ENCODE measurements around the gene ASCL2. TPM values are rescaled to one million over a fixed set of nuclear protein-coding genes. Genes with fewer than 3 reads are reported as not detected.

The ASCL2 gene
- total and polyA plus RNA-seq, 2 donors: 1.6 to 2.5 TPM

DNA sequence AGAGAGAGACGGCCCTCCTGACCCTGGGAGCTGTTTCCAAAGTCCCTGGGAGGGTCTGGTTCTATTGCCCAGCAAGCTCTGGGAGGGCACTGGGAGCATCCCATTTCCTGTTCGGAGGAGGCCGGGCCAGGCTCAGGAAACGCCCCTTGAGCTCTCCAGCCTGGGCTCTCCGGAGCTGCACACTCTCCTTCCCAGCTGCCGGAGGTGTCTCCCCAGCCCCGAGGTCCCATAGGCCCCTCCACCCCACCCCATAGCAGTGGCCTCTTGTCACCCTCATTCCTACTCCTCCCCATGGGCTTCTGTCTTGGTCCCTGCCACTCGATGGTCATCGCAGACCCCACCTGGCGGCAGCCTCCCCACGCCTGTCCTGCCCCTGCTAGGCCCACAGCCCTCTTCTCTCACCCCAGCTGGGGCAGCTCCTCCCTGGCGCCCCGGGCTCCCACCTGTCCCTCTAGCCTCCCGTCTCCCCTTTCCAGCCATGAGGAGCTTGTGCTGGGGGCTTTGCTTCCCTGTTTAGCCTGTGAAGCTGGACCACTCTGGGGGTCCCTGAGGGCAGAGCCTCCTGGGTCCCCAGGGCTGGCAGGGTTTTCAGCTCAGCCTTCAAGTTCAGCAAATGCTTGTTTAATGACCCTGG is 34.2 kb upstream of the ASCL2 start:
- Histone ChIP-seq H3K9me3 (ENCODE audit: control insufficient read depth in 2 of 2, insufficient read depth in 1 of 2, low read length in 1 of 2) (peaks cover 0 to 3% of the 10 kb centered on the region in 2 donors), H3K27me3 (ENCODE audit: control insufficient read depth in 2 of 2, insufficient read depth in 1 of 2, low read length in 1 of 2) (no peaks in the 10 kb centered on the region), H3K36me3 (ENCODE audit: control insufficient read depth in 2 of 2, insufficient read depth in 2 of 2, low read length in 1 of 2) (no peaks in the 10 kb centered on the region), H3K4me3 (ENCODE audit: low read length in 2 of 2) (no peak overlapping the region), H3K27ac (ENCODE audit: low read depth in 1 of 2, low read length in 1 of 2) (no peak overlapping the region), H3K4me1 (ENCODE audit: control insufficient read depth in 2 of 2, insufficient read depth in 2 of 2, low read length in 2 of 2) (peaks cover 16 to 65% of the 10 kb centered on the region in 2 donors)
- WGBS: 89% methylated on average over 14 of the region's 14 CpGs
- DNase-seq (ENCODE audit: low read depth in 6 of 9, low spot score in 9 of 9): no peak

DNA sequence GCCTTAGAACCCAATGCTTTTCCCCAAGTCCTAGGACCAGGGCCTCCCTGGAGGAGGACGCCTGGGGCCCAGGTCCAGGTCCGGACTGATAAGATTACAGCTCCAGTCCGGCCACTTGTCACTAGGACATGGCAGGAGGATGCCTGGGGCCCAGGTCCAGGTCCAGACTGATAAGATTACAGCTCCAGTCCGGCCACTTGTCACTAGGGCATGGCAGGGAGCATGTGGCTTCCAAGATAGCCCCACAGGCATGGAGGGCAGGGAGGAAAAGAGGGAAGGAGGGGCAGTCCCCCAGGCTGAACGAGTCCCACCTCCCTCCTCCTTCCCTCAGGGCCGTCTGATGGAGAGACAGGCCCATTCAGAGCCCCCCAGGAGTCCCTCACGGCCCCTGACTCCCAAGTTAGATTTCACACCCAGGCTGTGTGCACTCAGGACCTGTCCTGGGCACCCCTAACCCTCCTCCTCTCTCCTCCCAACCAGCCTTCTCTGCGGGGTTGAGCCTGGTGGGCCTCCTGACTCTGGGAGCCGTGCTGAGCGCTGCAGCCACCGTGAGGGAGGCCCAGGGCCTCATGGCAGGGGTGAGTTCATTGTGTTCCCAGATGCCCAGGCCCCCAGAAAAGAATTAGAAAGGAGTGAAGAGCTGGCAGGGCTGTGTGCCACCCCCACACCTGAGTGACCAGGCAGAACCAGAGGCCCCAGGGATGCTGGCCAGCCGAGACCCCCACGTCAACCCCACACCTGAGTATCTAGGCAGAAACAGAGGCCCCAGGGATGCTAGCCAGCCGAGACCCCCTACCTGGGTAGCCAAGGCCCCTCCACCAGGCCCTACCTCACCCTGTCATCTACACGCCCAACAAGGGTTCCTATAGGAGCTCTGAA is 33.5 kb upstream of the ASCL2 start:
- H3K4me3 ChIP-seq (ENCODE audit: low read length in 2 of 2): no peak overlapping the region
- H3K27me3 ChIP-seq (ENCODE audit: control insufficient read depth in 2 of 2, insufficient read depth in 1 of 2, low read length in 1 of 2): no peaks in the 10 kb centered on the region
- H3K36me3 ChIP-seq (ENCODE audit: control insufficient read depth in 2 of 2, insufficient read depth in 2 of 2, low read length in 1 of 2): no peaks in the 10 kb centered on the region
- 83% methylated on average over 15 of the region's 15 CpGs for WGBS
- no peak overlapping the region for H3K27ac ChIP-seq (ENCODE audit: low read depth in 1 of 2, low read length in 1 of 2)
- H3K4me1 ChIP-seq (ENCODE audit: control insufficient read depth in 2 of 2, insufficient read depth in 2 of 2, low read length in 2 of 2): peaks cover 16 to 72% of the 10 kb centered on the region in 2 donors
- no peak for DNase-seq (ENCODE audit: low read depth in 6 of 9, low spot score in 9 of 9)
- H3K9me3 ChIP-seq (ENCODE audit: control insufficient read depth in 2 of 2, insufficient read depth in 1 of 2, low read length in 1 of 2): peaks cover 0 to 3% of the 10 kb centered on the region in 2 donors

DNA sequence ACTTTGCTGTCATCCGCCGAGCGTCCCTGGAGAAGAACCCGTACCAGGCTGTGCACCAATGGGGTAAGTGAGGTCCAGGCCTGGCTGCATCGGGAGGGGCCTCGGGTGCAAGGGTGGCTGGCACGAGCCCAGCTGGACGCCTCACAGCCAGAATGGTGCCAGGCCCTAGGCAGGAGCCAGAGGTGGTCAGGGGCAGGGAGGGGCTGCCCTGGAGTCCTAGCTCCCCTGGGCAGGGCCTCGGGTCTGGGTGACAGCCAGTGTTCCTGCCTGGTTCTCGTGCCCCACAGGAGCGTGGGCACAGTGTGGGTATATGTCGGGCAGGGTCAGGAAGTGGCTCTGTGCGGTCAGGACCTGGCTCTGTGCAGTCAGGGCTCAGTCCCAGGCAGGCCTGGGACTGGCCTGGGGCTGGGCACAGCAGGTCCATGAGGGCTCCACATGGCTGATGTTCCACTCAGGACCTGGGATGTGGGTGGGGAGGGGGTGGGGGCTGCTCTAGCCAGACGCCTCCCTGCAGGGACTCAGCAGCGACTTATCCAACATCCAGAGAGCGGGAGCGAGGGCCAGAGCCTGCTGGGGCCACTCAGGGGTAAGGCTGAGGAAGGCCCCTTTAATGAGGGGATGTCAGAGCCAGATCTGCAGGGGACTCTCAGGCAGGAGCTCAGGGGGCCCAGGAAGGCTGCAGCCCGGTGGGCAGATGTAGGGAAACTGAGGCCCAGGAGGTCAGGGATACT is 32.7 kb upstream of the ASCL2 start:
- H3K4me1 ChIP-seq (ENCODE audit: control insufficient read depth in 2 of 2, insufficient read depth in 2 of 2, low read length in 2 of 2): peaks cover 16 to 72% of the 10 kb centered on the region in 2 donors
- H3K9me3 ChIP-seq (ENCODE audit: control insufficient read depth in 2 of 2, insufficient read depth in 1 of 2, low read length in 1 of 2): peaks cover 0 to 3% of the 10 kb centered on the region in 2 donors
- H3K4me3 ChIP-seq (ENCODE audit: low read length in 2 of 2): peak overlapping the region; percentile 37 to 60
- no peaks in the 10 kb centered on the region for H3K36me3 ChIP-seq (ENCODE audit: control insufficient read depth in 2 of 2, insufficient read depth in 2 of 2, low read length in 1 of 2)
- no peak for DNase-seq (ENCODE audit: low read depth in 6 of 9, low spot score in 9 of 9)
- WGBS: 46% methylated on average over 18 of the region's 18 CpGs
- no peaks in the 10 kb centered on the region for H3K27me3 ChIP-seq (ENCODE audit: control insufficient read depth in 2 of 2, insufficient read depth in 1 of 2, low read length in 1 of 2)
- no peak overlapping the region for H3K27ac ChIP-seq (ENCODE audit: low read depth in 1 of 2, low read length in 1 of 2)

DNA sequence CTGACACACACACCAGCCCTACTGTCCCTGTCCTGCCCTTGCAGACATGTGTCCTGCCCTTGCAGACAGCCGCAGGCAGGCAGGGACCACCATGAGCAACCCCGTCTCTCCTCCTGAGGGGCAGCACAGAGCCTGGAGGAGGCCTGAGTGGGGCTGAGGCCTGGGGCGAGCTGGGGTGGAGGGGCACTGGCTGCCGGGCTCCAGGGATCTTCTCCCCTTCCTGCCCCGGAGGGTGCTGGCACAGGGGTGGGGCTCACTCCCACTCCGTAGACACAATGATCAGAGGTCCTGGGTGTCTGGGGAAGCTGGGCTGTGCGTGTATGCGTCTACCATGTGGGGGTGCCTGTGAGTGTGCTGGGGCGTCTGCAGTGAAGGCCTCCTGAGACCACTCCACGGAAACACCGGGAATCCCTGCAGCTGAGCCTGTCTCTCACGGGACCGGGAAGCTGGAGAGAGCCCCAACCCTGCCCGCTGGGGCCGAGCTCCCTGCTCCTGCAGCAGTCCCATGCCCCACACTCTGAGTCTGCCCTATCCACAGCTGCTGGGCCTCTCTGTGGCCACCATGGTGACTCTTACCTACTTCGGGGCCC is 32.0 kb upstream of the ASCL2 start:
- WGBS: 19% methylated on average over 16 of the region's 16 CpGs
- H3K4me1 ChIP-seq (ENCODE audit: control insufficient read depth in 2 of 2, insufficient read depth in 2 of 2, low read length in 2 of 2): peaks cover 16 to 71% of the 10 kb centered on the region in 2 donors
- no peaks in the 10 kb centered on the region for H3K27me3 ChIP-seq (ENCODE audit: control insufficient read depth in 2 of 2, insufficient read depth in 1 of 2, low read length in 1 of 2)
- peaks cover 0 to 3% of the 10 kb centered on the region in 2 donors for H3K9me3 ChIP-seq (ENCODE audit: control insufficient read depth in 2 of 2, insufficient read depth in 1 of 2, low read length in 1 of 2)
- peak overlapping the region; percentile 66 to 68 for H3K27ac ChIP-seq (ENCODE audit: low read depth in 1 of 2, low read length in 1 of 2)
- peaks cover 0 to 3% of the 10 kb centered on the region in 2 donors for H3K36me3 ChIP-seq (ENCODE audit: control insufficient read depth in 2 of 2, insufficient read depth in 2 of 2, low read length in 1 of 2)
- no peak for DNase-seq (ENCODE audit: low read depth in 6 of 9, low spot score in 9 of 9)
- H3K4me3 ChIP-seq (ENCODE audit: low read length in 2 of 2): peak overlapping the region; percentile 37 to 60

DNA sequence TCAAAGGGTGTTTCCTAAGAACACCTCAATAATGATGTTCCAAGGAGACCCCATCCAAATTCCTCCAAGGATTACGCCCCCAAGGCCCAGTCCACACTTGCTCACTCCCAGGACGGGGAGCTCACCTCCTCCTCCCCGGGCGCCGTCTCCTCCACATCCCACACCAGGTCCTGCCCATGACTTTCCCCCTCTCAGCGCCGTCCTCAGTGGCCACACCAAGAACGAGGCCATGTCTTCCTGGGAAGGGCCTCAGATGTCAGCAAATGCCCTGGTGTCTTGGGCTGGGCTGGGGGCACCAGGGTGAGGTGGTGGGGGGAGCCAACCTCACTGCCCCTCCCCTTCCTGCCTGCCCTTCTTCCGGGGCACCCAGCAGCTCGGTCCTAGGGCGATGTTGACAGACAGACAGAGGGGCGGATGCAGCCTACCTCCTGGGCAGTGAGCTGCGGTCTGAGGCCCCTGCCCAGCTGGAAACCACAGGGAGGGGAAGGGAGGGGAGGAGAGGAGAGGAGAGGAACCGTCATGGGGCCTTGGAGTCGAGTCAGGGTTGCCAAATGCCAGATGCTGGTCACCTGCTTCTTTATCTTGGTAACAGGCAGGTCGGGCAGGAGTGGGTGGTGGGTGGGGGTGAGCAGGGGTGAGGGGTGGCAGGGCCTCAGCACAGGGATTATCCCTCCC is 31.4 kb upstream of the ASCL2 start, which contains the start of the genes C11orf21 and TSPAN32:
TSS of gene C11orf21 (minus strand) at position 288 of the 675 bp plus-strand sequence. CDS start at position 178, 110 bp downstream.
TSS of gene TSPAN32 (plus strand) at position 383 of the 675 bp plus-strand sequence. CDS start at position 520, 137 bp downstream.
- peaks cover 0 to 3% of the 10 kb centered on the region in 2 donors for H3K9me3 ChIP-seq (ENCODE audit: control insufficient read depth in 2 of 2, insufficient read depth in 1 of 2, low read length in 1 of 2)
- 15% methylated on average over 16 of the region's 16 CpGs for WGBS
- peaks cover 16 to 65% of the 10 kb centered on the region in 2 donors for H3K4me1 ChIP-seq (ENCODE audit: control insufficient read depth in 2 of 2, insufficient read depth in 2 of 2, low read length in 2 of 2)
- H3K27me3 ChIP-seq (ENCODE audit: control insufficient read depth in 2 of 2, insufficient read depth in 1 of 2, low read length in 1 of 2): no peaks in the 10 kb centered on the region
- peak within 1 kb of the TSS; percentile 37 to 60 for H3K4me3 ChIP-seq (ENCODE audit: low read length in 2 of 2)
- H3K27ac ChIP-seq (ENCODE audit: low read depth in 1 of 2, low read length in 1 of 2): peak within 1 kb of the TSS; percentile 68 to 69
- H3K36me3 ChIP-seq (ENCODE audit: control insufficient read depth in 2 of 2, insufficient read depth in 2 of 2, low read length in 1 of 2): peaks cover 0 to 7% of the 10 kb centered on the region in 2 donors
- DNase-seq (ENCODE audit: low read depth in 6 of 9, low spot score in 9 of 9): peak in 8 of 9 donors; percentile 44 to 69 (median 53)

DNA sequence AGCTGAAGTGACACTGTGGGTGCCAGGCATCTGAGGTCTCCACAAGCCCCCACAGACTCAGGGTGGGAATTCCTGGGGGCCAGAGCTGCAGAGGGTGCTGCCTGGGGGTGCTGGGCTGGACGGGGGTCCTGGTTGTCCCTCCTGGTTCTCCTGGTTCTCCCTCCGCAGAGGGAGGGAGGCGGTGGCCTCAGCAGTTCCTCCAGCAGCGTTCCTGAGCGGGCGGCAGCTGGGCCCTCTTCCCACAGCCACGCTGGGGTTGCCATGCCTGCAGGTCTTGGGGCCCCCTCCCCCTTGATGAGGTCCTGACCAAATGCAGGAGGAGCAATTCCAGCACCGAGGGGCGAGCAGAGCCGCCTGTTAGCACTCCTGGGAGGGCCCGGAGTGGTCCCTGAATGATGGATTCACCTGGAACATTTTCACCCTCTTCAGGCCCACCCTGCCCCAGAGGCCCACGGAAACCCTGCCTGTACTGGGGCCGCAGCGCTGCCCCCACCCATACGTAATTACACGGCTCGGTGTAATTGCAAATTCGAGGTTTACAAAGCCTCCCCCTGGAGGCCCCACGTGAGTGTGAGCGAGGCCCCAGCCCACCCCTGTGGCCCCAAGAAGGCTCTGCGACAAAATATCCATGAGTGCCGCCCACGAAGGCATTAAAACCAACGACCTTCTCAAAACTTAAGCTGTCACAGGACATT is 30.7 kb upstream of the ASCL2 start:
- H3K27me3 ChIP-seq (ENCODE audit: control insufficient read depth in 2 of 2, insufficient read depth in 1 of 2, low read length in 1 of 2): no peaks in the 10 kb centered on the region
- H3K27ac ChIP-seq (ENCODE audit: low read depth in 1 of 2, low read length in 1 of 2): peak overlapping the region; percentile 55 to 69
- H3K9me3 ChIP-seq (ENCODE audit: control insufficient read depth in 2 of 2, insufficient read depth in 1 of 2, low read length in 1 of 2): peaks cover 0 to 3% of the 10 kb centered on the region in 2 donors
- DNase-seq (ENCODE audit: low read depth in 6 of 9, low spot score in 9 of 9): peak in 1 of 9 donors; percentile 33
- peaks cover 12 to 60% of the 10 kb centered on the region in 2 donors for H3K4me1 ChIP-seq (ENCODE audit: control insufficient read depth in 2 of 2, insufficient read depth in 2 of 2, low read length in 2 of 2)
- H3K4me3 ChIP-seq (ENCODE audit: low read length in 2 of 2): peak overlapping the region; percentile 37 to 60
- peaks cover 0 to 7% of the 10 kb centered on the region in 2 donors for H3K36me3 ChIP-seq (ENCODE audit: control insufficient read depth in 2 of 2, insufficient read depth in 2 of 2, low read length in 1 of 2)
- 13% methylated on average over 24 of the region's 24 CpGs for WGBS

DNA sequence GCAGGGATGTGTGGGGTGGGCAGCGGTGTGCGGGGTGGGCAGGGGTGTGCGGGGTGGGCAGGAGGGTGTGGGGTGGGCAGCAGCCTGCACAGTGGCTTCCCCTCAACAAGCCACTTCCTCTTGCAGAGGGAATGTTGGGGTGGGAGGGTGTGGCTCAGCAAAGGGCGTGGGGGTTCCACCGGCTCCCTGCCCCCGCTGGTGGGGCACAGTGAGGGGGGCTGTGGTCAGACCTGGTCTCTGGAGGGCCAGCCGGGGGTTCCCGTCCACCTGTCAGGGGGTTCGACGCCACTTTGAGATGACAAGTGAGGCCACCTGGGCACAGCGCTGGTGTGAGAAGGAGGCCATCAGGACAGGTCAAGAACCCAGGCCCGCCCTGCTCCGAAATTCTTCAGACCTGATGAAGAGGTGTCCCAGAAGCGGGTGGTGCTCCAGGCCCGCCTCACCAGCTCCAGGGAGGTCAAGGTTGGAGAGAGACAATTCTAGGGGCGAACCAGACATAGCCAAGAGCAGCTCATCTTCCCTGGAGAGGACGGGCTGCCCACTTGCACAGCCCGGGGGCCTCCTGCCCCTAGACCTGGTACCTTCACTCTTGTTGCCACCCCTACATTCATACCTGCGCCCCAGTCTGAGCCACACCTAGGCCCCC is 30.0 kb upstream of the ASCL2 start:
- H3K27ac ChIP-seq (ENCODE audit: low read depth in 1 of 2, low read length in 1 of 2): peak overlapping the region; percentile 55 to 69
- H3K36me3 ChIP-seq (ENCODE audit: control insufficient read depth in 2 of 2, insufficient read depth in 2 of 2, low read length in 1 of 2): peaks cover 0 to 7% of the 10 kb centered on the region in 2 donors
- peaks cover 10 to 53% of the 10 kb centered on the region in 2 donors for H3K4me1 ChIP-seq (ENCODE audit: control insufficient read depth in 2 of 2, insufficient read depth in 2 of 2, low read length in 2 of 2)
- WGBS: 17% methylated on average over 19 of the region's 19 CpGs
- peak in 1 of 9 donors; percentile 29 for DNase-seq (ENCODE audit: low read depth in 6 of 9, low spot score in 9 of 9)
- H3K27me3 ChIP-seq (ENCODE audit: control insufficient read depth in 2 of 2, insufficient read depth in 1 of 2, low read length in 1 of 2): no peaks in the 10 kb centered on the region
- peak overlapping the region; percentile 37 to 60 for H3K4me3 ChIP-seq (ENCODE audit: low read length in 2 of 2)
- peaks cover 0 to 3% of the 10 kb centered on the region in 2 donors for H3K9me3 ChIP-seq (ENCODE audit: control insufficient read depth in 2 of 2, insufficient read depth in 1 of 2, low read length in 1 of 2)
